Ureter (tissue), 1 donor: ENCODE results near the gene GNAI2. TPM values are rescaled to one million over a fixed set of nuclear protein-coding genes. Genes with fewer than 3 reads are reported as not detected.

Experiments used
- DNase-seq: peaks from one replicate; pipeline ENCODE4 v3.0.0-alpha.2; 2020; ENCODE audit warnings: low spot score
- total RNA-seq: library from RNA; stranded (reverse); gene quantifications from one replicate; pipeline ENCODE4 v1.2.4, GENCODE V29; 2023
- donor health status: DM: yes; HTN: yes; CAD: no.

Gene GNAI2
- total RNA-seq, 1 donor from 2014 or later: 222 TPM

GRCh38 chr3:50297896-50298725 lies 62.1 kb downstream of the GNAI2 start:
- no peak for DNase-seq

GRCh38 chr3:50298836-50299637 lies 63.0 kb downstream of the GNAI2 start, which contains the start of the genes HYAL3 and NAA80:
TSS of gene HYAL3 (minus strand) at chr3:50299405. CDS start at chr3:50295602, 3,803 bp downstream.
TSS of gene NAA80 (minus strand) at chr3:50299405. CDS start at chr3:50297463, 1,942 bp downstream.
- DNase-seq: peak; percentile 100

- DNase-seq: no peak
Measured at GRCh38 chr3:50299638-50299928, 63.6 kb downstream of the GNAI2 start.

- DNase-seq: no peak
Measured at GRCh38 chr3:50299929-50300680, 64.1 kb downstream of the GNAI2 start.

GRCh38 chr3:50300681-50301254 lies 64.8 kb downstream of the GNAI2 start:
- no peak for DNase-seq

GRCh38 chr3:50302095-50303012 lies 66.3 kb downstream of the GNAI2 start:
- no peak for DNase-seq

GRCh38 chr3:50303013-50303815 lies 67.2 kb downstream of the GNAI2 start, which contains the start of gene HYAL1:
TSS of gene HYAL1 (minus strand) at chr3:50303574. CDS start at chr3:50302956, 618 bp downstream.
- no peak for DNase-seq

GRCh38 chr3:50304601-50305000 lies 68.6 kb downstream of the GNAI2 start:
- no peak for DNase-seq

Other genes with a start within 250 kb of the GNAI2 start
- 220 TPM for gene RBM5, start 147.3 kb upstream of the GNAI2 start, total RNA-seq
- 132 TPM for gene SEMA3F, start 80.9 kb upstream of the GNAI2 start, total RNA-seq
- gene GNAT1, start 44.6 kb upstream of the GNAI2 start, total RNA-seq: not detected
- 0.34 TPM for gene SLC38A3, start 30.9 kb upstream of the GNAI2 start, total RNA-seq
- 18.2 TPM for gene SEMA3B, start 32.9 kb downstream of the GNAI2 start, total RNA-seq
- not detected for gene LSMEM2, start 42.9 kb downstream of the GNAI2 start, total RNA-seq
- 104 TPM for gene IFRD2, start 56.2 kb downstream of the GNAI2 start, total RNA-seq
- 1.8 TPM for gene HYAL3, start 63.2 kb downstream of the GNAI2 start, total RNA-seq
- gene NAA80, start 63.2 kb downstream of the GNAI2 start, total RNA-seq: 10.7 TPM
- 9.8 TPM for gene HYAL1, start 67.4 kb downstream of the GNAI2 start, total RNA-seq
- gene HYAL2, start 86.5 kb downstream of the GNAI2 start, total RNA-seq: 87.9 TPM
- 24.7 TPM for gene TUSC2, start 92.0 kb downstream of the GNAI2 start, total RNA-seq
- 21.2 TPM for gene RASSF1, start 104.6 kb downstream of the GNAI2 start, total RNA-seq
- gene ZMYND10, start 109.5 kb downstream of the GNAI2 start, total RNA-seq: 0.26 TPM
- gene NPRL2, start 114.6 kb downstream of the GNAI2 start, total RNA-seq: 20.5 TPM
- 27.5 TPM for gene CYB561D2, start 114.7 kb downstream of the GNAI2 start, total RNA-seq
- 30.4 TPM for gene TMEM115, start 123.3 kb downstream of the GNAI2 start, total RNA-seq